GM19328 (cell line): ENCODE measurements around the gene SYDE1.

Experiments used
- ATAC-seq: cut with Tn5 transposase; IDR thresholded peaks from one replicate; pipeline ENCODE4 v1.9.1; 2021; ENCODE audit warnings: mild to moderate bottlenecking, moderate library complexity; ENCODE audit not compliant: unreplicated experiment

SYDE1 gene

DNA sequence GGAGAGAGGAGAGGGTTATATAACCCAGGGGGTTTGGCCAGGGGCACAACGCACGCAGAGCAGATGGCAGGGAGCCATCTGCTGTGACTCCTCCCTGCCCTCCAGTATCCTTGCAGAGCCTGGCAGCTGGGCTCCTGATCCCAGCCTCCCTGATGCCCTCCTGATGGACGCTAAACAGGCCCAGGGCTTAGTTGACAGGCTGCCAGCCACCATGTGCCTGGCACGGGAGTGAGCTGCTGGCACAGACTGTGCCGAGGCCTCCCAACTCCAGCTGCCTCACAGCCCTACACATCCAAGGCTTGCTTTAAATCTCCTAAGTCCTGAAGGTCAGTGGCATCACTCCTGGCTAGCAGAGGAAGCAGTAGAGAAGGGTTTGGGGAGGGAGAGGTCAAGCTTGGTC, 16.7 kb downstream of the SYDE1 start:
- ATAC-seq = no peak

DNA sequence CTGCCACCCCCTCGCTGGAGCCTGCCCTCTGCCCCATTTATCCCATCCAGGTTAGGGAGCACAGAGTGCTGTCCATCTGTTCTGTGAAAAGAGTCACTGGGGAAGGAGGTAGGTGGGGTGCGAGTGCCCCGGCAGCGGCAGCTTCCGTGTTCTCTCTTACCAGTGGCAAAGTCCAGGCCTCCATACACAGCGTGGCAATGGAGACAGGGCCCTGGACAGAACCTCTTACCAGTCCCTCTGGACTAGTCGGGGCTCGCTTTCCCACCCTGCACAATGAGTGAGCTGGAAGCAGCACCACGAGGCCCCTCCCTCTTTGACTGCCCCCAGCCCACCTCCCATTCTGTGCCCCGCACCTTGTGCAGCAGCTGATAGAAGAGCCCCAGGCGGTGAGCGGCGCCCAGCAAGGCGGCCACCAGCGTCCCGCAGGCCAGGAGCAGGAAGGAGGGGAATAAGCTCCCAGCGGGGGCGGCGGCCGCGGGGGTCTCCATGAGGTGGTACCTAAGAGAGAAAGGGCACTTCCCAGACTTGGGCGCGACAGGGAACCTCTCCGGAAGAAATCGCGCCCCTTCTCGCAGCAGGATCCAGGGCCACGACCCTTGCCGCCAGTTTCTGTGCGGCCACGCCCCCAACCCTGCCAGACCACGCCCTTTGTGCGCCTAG, 17.5 kb downstream of the SYDE1 start:
- ATAC-seq = no peak

DNA sequence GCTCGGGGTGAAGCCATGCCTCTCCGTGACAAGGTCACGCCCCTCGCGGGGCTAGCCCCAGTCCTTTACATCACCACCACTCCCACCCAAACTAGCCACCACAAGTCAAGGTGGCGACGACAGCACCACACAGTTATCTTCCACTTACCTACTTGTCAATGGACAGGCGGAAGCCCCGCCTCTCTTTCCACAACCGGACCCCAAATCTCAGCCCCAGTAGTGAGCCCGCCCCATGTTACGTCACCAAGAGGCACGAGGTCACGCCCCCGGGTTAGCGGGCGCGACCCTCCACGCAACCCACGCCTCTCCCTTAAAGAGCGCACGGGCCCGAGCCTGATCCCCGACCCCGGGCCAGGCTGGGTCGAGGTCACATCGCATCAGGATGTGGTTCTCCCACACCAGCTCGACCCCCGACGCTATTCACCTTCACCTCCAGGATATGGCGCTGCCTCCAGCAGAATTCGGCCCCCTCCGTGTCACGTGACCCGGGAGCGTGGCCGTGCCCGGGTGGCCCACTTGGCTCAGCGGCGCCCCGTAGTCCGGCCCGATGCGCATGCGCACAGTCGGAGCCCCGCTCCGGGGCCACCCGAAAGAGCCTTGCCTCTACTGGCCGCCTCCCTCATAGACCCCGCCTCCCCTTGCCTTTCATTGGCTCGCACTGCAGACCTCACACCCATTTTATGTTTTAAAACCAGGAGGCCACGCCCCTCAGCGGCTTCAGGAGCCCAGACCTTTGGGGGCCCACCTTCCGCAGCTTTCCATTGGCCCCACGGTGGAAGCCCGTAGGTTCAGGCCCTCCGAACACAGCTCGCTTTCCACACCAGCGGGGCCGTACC, 18.2 kb downstream of the SYDE1 start:
- ATAC-seq = peak; percentile 86

DNA sequence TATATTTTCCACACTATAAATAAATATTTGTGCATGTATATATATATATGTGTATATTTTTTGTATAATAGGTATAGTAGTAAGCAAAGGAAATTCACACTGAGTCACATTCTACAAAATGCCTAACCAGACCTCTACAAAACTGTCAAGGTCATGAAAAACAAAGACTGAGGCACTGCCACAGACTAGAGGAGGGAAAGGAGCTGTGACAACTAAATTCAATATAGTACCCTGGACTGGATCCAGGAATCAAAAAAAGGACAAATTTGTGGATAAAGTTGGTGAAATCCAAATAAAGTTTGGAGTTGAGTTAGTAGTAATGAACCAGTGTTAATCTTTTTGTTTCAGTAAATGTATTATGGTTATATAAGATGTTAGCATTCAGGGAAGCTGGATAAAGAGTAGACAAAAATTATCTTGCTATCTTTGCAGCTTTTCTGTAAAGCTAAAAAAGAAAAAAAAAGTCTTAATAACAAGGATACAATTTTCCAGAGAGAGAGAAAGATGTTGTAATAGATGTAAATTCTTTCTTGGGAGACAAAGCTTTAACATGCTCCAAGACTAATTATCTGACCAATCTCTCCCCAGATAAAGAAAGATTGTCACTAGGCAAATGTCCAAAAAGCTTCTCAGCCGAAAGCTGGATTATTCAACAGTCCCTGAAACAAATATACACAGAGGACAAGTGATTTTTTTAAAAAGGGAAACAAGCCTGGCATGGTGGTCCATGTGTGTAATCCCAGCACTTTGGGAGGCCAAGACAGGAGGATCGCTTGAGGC, 19.1 kb downstream of the SYDE1 start:
- no peak for ATAC-seq

DNA sequence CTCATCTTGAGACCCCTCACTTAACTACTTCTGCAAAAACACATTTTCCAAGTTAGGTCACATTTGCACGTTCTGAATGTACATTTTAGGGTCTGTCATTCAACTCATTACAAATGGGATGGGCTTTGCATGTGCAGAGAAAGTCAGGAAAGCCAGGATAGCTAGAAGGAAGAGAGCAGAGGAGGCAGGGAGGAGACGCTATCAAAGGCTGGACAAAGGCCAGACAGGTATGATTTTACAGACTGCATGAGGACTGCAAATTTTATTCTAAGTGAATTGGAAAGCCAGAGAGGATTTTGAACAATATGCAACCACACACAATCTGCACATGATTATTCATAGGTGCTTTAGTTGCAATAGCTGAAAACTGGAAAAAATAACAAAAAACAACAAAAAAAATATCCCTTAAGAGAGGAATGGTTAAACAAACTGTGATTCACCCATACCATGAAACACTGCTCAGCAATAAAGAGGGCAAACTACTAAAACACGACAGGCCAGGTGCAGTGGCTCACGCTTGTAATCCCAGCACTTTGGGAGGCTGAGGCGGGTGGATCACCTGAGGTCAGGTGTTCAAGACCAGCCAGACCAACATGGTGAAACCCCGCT, 21.1 kb downstream of the SYDE1 start:
- no peak for ATAC-seq

DNA sequence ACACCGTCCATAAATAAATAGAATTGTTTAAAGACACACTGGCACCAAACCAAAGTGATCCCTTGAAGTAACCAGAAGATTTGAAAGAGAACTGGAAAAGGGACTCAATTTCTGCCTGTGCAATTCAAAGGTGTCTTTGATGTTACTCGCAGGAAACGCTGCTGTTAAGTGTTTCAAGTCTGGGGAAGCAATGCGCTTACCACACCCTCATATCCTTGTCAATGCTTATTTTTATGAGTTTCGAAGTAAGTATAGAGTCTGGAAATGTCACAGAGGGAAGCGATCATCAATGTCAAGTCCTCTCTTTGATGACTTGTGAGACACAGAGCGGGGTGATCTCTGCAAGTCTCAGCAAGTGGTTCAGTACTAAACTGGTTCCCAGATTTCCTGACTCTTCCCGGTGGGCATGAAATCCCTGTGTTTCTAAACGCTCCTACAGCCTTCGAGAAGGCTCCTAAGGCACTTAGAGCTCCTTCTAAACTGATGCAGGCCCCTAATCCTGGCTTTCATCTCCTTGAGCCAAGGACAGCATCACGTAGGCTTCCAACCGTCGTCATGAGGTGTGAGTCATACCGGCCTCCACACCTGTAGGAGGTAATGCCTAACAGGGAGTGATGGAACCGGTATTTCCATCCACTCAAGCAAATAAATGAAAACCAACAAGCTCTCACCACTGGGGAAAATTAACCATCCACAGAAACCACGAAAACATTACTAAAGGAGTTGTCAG, 22.8 kb downstream of the SYDE1 start:
- no peak for ATAC-seq

DNA sequence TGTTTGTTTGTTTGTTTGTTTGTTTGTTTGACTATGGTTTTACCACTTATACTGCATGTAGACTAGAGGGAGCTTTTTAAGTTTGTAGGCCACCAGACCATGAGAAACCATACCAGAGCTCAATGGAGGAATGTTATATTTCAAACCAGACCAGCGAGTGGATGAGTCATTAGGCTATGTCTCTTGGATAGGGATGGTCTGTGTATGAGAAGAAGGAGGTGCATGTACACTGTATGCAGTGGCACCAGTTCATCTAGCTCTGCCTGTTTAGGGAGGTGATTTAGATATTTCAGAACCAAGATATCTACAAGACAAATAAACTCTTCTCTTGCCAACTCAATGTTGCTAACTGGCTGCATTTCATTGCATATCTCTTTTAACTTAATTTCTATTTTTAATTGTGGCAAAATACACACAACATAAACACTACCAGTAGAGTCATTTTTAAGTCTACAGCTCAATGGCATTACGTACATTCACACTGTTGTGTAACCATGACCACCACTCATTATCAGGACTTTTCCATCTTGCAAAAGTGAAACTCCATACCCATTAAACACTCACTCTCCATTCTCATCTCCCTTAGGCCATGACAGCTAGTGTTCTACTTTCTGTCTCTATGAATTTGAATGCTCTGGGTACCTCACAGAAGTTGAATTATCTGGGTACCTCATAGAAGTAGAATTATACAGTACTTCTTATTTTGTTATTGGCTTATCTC, 29.2 kb downstream of the SYDE1 start:
- ATAC-seq = no peak

DNA sequence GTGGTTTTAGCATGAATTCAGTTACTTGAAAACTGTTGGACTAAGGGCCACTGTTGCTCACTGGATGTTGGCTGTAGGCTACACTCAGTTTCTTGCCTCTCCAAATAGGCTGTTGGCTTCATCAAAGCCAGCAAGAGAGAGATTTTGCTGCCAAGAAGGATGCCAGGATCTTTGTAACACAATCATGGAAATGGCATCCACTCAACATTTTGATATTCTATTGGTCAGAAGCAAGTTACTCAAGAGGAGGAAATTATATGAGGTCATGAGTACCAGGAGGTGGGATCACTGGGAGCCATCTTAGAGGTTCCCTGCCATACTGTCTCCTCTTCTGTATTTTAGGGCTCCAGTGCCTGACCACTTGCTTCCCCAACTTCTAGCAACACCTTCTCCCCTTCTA, 30.6 kb downstream of the SYDE1 start:
- ATAC-seq = no peak

DNA sequence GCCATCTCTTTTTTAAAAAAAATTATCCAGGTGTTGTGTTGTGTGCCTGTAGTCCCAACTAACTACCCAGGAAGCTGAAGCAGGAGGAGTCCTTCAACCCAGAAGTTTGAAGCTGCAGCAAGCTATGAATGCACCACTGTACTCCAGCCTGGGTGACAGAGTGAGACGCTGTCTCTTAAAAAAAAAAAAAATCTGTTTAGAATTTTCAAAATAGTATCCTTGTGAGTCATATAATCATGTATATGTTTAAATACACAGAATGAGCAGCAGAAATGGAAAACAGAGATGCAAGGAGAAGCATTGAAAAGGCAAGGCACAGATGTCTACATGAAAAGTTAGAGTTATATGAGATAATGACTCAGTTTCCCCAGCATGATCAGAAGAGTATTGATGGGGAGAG, 31.2 kb downstream of the SYDE1 start:
- ATAC-seq = no peak

DNA sequence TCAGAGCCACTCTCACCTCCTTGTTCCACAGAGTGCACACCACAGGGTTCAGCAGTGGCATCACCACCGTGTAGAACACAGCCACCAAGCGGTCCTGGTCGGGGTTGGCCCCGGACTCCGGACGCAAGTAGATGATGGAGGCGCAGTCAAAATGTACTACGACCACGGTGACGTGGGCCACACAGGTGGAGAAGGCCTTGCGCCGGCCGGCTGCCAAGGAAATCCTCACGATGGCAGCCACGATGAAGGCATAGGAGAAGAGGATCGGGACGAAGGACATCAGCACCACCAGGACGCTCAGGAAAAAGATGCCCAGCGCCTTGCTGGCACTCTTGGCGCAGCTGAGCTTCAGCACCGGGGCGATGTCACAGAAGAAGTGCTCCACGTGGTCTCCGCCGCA, 33.9 kb downstream of the SYDE1 start:
- no peak for ATAC-seq

DNA sequence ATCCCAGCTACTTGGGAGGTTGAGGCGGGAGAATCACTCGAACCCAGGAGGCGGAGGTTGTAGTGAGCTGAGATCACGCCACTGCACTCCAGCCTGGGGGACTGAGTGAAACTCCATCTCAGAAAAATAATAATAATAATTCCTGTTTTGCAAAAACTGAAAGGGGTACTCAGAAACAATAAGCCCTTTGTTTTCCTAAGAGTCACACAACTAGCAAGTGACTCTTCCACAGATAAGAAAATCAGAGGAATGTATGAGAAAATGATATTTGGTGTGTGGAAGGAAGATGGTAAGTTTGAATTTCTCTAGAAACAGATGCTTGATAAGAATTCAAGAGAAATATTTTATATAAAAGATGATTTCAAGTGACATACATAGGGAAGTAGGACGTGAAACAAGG, 35.1 kb downstream of the SYDE1 start:
- ATAC-seq = no peak

DNA sequence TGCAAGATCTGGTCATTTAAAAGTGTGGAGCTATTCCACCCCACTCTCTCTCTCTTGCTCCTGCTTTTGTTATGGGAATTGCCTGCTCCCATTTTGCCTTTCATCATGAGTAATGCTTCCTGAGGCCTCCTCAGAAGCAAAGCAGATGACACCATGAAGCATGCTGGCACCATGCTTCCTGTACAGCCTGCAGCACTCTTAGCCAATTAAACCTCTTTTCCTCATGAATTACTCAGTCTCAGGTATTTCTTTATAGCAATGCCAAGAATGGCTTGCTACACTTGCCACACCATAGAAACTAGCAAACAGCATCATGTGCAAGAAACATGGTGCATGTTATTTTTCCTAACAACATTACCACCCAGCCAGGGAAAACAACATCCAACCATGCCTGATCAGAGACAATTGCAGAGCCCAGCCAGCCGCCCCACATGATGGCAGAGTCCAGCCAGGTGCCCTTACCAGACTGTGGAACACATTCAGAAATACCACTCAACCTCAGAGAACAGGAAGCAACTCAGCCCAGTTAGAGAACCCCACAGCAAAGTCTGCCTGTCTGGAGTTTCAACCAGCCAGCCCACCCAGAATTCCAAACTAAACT, 36.9 kb downstream of the SYDE1 start:
- no peak for ATAC-seq

DNA sequence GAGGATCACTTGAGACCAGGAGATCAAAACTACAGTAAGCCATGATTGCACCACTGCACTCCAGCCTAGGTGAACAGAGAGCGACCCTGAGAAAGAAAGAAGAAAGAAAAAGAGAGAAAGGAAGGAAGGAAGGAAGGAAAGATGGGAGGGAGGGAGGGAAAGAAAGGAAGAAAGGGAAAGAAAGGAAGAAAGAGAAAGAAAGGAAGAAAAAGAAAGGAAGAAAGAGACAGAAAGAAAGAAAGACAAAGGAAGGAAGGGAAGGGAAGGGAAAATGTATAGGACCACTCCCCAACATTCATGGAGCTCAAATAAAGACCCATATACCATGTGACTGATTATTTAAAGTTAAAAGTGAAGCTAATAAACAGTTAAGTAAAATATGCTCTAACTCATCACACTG, 39.9 kb downstream of the SYDE1 start:
- ATAC-seq = no peak

DNA sequence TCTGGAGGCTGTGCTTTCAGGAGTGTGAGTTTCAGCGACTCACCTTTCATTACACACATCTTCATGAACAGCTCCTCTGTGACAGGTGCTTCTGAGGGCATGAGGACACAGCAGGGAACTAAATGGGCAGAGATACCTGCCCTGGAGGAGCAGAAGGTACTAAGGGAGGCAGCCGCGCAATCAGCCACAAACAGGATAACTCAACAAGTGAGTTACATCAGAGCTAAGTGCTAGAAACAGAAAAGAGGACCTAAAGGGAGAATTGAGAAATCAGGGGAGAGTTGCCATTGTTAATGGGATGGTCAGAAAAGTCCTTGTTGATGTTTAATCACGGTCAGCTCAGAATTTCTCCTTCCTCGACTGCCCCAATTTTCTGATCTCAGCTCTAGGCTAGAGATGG, 42.5 kb downstream of the SYDE1 start:
- ATAC-seq = no peak

DNA sequence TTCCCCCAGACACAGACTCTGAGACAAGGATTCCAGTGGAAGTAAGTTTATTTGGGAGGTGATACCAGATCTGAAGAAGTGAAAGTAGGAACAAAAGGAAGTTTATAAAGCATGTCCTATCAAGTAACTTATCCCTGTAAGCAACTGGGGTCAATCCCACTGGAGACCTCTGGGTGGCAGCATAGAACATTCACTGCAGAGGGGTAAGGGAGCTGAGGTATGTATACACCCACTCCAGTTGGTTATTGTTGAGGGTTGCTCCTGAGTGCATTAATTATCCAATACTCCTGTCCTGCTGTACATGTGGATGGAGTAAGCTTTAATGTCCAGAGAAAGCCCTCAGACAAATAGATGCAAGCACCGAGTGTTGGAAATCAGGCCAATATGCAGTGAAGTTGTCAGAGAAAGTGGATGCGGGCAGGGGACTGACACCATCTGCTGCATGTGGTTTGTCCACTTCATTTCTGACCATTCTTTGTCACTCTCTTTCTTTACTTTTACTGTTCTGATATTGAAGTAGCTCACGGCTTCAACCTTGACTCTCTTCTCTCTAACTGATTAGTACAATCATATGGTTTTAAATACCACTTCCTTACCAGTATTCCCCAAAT, 46.9 kb downstream of the SYDE1 start:
- ATAC-seq = no peak

DNA sequence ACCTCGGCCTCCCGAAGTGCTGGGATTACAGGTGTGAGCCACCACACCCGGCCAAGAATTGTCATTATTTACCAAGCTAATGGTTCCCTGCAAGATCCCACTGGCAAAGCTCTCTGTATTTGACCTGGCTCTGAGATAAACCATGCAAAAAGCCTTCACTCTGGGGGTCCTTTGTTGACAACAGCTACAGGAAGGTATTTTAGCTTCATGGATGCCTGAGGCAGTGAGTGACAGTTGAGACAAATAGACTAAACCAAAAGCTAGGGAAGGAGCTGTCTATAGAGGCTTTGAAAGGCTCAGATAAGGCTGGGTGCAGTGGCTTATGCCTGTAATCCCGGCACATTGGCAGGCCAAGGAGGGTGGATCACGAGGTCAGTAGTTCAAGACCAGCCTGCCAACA, 48.1 kb downstream of the SYDE1 start:
- no peak for ATAC-seq

DNA sequence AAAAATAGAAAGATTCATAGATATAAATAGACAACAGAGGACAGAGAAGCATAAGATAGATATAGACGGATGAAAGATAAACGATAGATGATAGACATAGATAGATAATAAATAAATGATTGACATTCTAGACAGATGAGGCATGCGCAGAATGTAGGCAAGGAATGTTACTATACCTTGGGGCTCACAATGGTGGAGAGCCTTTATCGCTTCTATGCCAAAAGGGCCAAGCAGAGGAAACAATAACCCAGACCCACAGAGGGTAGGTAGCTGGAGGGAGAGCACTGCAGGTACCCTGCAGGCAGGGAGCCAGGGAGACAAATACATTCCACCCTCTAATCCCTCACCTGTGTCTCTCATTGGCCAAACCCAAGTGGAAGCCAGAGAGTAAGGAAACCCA, 49.2 kb downstream of the SYDE1 start:
- ATAC-seq = no peak

DNA sequence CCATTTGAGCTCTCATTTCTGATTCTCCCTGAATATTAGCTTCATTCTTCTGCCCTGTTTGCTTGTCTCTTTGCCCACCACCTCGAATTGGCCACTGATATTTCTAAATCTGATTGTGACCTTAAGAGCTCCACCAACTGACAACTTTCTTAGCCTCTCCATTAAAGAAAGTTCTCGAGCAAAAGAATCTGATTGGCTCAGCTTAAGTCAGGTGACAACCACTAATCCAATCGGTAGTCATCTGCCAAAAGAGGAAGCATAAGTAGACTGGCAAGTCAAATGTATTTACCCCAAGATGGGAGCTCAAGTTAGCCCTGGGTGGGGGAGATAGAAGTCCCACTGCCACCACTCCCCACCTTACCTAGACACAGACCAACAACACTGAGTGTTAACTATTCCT, 52.0 kb downstream of the SYDE1 start:
- no peak for ATAC-seq
